ENCODE data around the gene SEMA3E. TPM values are rescaled to one million over a fixed set of nuclear protein-coding genes. Genes with fewer than 3 reads are reported as not detected.

Gene SEMA3E
- total RNA-seq = under 0.01 and 0.29 TPM in 2 replicates

GRCh38 chr7:83648464-83649241 lies at the start of gene SEMA3E:
TSS of gene SEMA3E (minus strand) at chr7:83649139.

Small RNA genes within 50 kb of the gene (small RNA-seq; reads per million reads assigned to genes)
- not detected for gene AC079987.1

All from thoracic aorta endothelial cell (primary cell).